ENCODE data around the gene PREX1.
A peak's percentile ranks its signal among the peaks of the same experiment; 100 is the strongest.

Gene PREX1

GRCh38 chr20:48741669-48742068 lies 86.1 kb downstream of the PREX1 start:
- no peaks in the 10 kb centered on the region for H3K27me3 Mint-ChIP-seq

GRCh38 chr20:48740712-48741111 lies 87.1 kb downstream of the PREX1 start:
- DNase-seq = no peak
- peaks cover 74% of the 10 kb centered on the region for H3K4me1 Mint-ChIP-seq
- H3K4me3 Mint-ChIP-seq = no peak overlapping the region
- H3K9me3 Mint-ChIP-seq = no peaks in the 10 kb centered on the region
- ATAC-seq = no peak
- H3K27ac Mint-ChIP-seq = peak overlapping the region in 1 of 2 donors; percentile 22
- H3K27me3 Mint-ChIP-seq = no peaks in the 10 kb centered on the region

More at GRCh38 chr20:48741669-48742068, 86.1 kb downstream of the PREX1 start:
- ATAC-seq (no peak), DNase-seq (no peak)
- Mint-ChIP-seq H3K9me3 (no peaks in the 10 kb centered on the region), H3K4me3 (no peak overlapping the region), H3K4me1 (peaks cover 64% of the 10 kb centered on the region), H3K27ac (peak overlapping the region in 1 of 2 donors; percentile 60)

- H3K4me3 Mint-ChIP-seq = peak overlapping the region in 1 of 2 donors; percentile 23
- ATAC-seq (no peak), DNase-seq (no peak)
- no peaks in the 10 kb centered on the region for H3K9me3 Mint-ChIP-seq
- H3K4me1 Mint-ChIP-seq = peaks cover 78% of the 10 kb centered on the region
- peak overlapping the region; percentile 94 to 97 for H3K27ac Mint-ChIP-seq
- H3K27me3 Mint-ChIP-seq = no peaks in the 10 kb centered on the region
Observed at GRCh38 chr20:48740292-48740649, 87.5 kb downstream of the PREX1 start.

DNA sequence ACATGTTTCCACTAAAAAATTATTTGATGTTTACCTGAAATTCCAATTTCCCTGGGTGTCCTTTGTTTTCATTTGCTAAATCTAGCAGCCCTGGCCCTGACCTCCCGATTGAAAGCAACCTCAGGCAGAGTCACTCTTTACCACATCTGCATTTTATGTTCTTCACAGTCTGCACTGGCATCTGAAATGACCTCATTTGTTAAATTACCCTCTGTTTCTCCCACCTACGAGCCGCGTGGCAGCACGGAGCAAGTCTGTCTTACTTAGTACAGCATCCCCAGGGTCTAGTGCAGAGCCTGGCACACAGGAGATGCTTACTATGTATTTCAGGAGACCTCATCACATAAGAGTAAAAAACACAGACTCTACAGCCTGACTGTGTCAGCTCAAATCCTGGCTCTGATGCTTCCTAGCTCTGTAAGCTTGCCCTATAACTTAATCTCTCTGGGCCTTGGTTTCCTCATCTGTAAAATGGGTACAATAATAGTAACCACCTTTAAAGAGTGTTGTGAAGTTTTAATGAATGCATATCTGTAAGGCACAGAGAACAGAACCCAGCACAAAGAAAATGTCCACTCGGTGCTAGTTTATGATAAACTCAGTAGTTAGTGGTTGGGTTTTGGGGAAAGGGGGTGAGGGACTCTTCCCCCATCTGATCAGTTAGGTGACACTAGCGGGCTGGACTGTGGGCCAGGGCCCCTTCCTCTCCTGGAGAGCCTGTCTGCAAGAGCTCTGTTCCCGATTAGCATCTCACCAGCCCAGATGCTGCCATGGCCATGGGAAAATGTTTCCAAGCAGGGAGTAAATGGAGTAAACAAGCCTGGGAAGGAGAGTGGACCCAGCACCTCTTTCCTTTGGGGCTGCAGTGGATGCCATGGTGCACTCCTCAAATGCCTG lies 88.2 kb downstream of the PREX1 start:
- Mint-ChIP-seq H3K9me3 (no peaks in the 10 kb centered on the region), H3K27ac (peak overlapping the region; percentile 97), H3K4me1 (peaks cover 83% of the 10 kb centered on the region), H3K27me3 (no peaks in the 10 kb centered on the region), H3K4me3 (peak overlapping the region; percentile 65 to 78)
- peak; percentile 64 for ATAC-seq
- DNase-seq = peak; percentile 39 to 60

DNA sequence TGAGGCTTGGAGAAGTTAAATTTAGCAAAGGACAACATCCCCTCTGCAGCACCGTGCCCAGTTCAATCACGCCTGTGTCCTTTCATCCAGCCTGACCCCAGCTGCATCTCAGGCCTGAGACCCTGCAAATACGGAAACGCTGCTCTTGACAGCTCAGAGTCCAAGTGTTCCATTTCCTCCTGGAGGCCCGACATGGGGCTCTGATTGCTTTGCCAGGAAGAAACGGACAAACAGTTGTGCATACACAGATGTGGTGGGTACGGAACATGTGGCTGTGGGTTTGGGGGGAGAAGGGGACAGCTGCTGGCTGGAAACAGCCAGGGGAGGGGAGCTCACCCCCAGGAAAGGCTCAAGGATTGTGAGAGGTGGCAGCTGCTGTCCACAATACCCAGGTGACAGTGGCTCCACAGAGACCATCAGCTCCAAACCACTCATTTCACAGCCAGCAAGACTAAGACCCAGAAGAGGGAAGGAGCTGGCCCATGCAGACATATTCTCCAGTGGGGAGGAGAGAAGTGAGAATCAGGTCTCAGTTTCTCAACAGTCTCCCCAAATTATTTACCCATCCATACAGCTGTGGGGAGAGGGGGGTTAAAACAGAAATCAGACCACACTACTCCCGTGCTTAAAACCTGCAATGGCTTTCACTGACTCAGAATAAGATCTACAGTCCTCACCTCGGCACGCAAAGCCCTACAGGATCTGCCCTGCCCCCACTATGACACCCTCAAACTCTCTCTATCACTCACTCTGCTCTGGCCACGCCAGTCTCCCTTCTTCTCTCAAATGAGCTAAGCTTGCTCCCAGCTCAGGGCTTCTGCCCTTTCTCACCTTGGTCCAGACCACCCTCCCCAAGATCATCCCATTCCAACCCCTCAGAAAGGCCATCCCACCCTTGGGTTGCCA lies 89.1 kb downstream of the PREX1 start:
- Mint-ChIP-seq H3K4me3 (peak overlapping the region; percentile 65 to 78), H3K9me3 (no peaks in the 10 kb centered on the region), H3K27ac (peak overlapping the region; percentile 97), H3K4me1 (peaks cover 77% of the 10 kb centered on the region), H3K27me3 (no peaks in the 10 kb centered on the region)
- DNase-seq = peak; percentile 79 to 88
- ATAC-seq = peak; percentile 96

GRCh38 chr20:48738094-48738398 lies 89.8 kb downstream of the PREX1 start:
- ATAC-seq = no peak
- Mint-ChIP-seq H3K27me3 (no peaks in the 10 kb centered on the region), H3K4me3 (peak overlapping the region; percentile 65 to 78), H3K9me3 (no peaks in the 10 kb centered on the region), H3K27ac (peak overlapping the region; percentile 97), H3K4me1 (peaks cover 77% of the 10 kb centered on the region)
- no peak for DNase-seq

DNA sequence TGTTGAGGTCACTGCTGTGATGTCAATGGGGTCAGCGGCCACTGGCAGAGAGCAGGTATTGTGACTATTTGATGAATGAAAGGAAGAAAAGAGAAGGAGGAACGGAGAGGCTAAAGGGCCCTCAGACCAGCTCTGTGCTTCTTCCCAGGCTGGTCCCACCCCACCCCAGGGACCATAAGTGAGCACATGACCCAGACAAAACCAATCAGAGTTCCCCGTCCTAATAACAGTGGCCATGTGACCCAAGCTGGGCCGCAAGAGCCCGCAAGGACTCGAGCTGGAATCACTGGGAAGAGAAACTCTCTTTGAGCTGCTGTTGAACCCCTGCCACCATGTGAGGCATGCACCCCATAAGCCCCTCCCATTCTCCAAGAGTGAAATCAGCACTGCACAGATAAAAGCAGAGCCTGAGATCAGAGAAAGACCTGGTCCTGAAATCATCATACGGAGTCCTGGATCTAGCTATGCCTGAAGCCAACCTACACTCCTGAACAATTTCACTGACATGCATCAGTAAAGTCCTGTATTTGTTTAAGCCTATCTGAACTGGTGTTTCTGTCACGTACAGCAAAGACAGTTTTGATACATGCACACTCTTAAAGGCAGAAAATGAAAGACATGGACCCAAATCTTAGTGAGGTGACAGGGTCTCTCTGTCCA lies 90.2 kb downstream of the PREX1 start:
- H3K4me1 Mint-ChIP-seq = peaks cover 77% of the 10 kb centered on the region
- no peaks in the 10 kb centered on the region for H3K27me3 Mint-ChIP-seq
- peak overlapping the region; percentile 65 to 78 for H3K4me3 Mint-ChIP-seq
- peak overlapping the region; percentile 97 for H3K27ac Mint-ChIP-seq
- DNase-seq = no peak
- H3K9me3 Mint-ChIP-seq = no peaks in the 10 kb centered on the region
- ATAC-seq = no peak

- peaks cover 75% of the 10 kb centered on the region for H3K4me1 Mint-ChIP-seq
- ATAC-seq (no peak), DNase-seq (no peak)
- no peaks in the 10 kb centered on the region for H3K9me3 Mint-ChIP-seq
- H3K4me3 Mint-ChIP-seq = peak overlapping the region in 1 of 2 donors; percentile 16
- H3K27ac Mint-ChIP-seq = no peak overlapping the region
- no peaks in the 10 kb centered on the region for H3K27me3 Mint-ChIP-seq
Observed at GRCh38 chr20:48736636-48737035, 91.2 kb downstream of the PREX1 start.

GRCh38 chr20:48736231-48736630 lies 91.6 kb downstream of the PREX1 start:
- H3K4me3 Mint-ChIP-seq = no peak overlapping the region
- no peaks in the 10 kb centered on the region for H3K9me3 Mint-ChIP-seq
- no peaks in the 10 kb centered on the region for H3K27me3 Mint-ChIP-seq
- H3K27ac Mint-ChIP-seq = peak overlapping the region in 1 of 2 donors; percentile 70
- H3K4me1 Mint-ChIP-seq = peaks cover 75% of the 10 kb centered on the region
- no peak for ATAC-seq
- no peak for DNase-seq

DNA sequence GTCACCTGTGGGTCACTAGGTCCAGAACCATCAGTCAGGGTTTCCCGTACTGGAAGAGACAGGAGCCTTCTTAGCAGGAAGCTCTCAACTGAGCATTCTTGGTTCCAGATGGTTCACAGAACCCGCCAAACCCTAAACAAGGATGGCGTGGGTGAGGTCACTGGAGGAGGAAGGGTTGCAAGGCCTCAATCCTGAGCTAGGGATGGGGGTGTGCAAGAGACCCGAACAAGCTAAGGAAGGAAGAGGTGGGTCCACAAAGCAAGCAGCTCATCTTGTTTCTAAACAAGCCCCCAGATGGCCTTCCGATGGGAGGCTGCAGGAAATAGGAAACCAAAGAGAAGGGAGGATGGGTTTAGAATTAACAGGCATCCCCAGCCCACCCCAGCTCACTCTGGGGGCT lies 92.7 kb downstream of the PREX1 start:
- Mint-ChIP-seq H3K4me3 (peak overlapping the region in 1 of 2 donors; percentile 18), H3K27ac (peak overlapping the region in 1 of 2 donors; percentile 57), H3K27me3 (no peaks in the 10 kb centered on the region), H3K9me3 (no peaks in the 10 kb centered on the region), H3K4me1 (peaks cover 75% of the 10 kb centered on the region)
- no peak for ATAC-seq
- no peak for DNase-seq

DNA sequence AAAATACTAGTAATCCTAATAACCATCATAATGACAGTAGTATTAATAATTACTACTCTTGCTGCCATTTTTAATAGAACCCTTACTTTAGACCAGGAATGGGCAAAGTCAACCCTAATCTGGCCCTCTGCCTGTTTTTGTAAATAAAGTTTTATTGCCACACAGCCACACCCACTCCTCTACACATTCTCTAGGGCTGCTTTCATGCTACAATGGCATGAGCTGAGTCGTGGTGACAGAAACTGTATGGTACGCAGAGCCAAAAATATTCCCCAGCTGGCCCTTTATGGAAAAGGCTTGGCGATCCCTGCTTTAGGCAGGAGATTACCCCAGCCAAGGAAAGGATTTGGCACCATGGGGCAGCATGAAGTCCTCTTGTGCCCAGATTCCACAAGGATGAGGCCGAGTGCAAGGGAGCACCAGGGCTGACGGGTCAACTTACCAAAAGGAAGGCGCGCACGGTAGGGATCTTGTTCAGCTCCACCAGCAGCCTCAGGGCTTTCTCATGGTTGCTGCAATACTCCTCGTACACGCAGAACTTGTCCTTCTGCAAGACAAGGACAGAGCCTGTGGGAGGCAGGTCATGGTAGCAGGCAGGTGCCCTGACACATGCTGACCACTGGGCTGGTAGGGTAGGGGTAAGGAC lies 93.6 kb downstream of the PREX1 start:
- DNase-seq = no peak
- ATAC-seq = no peak
- Mint-ChIP-seq H3K4me3 (no peak overlapping the region), H3K27me3 (no peaks in the 10 kb centered on the region), H3K4me1 (peaks cover 75% of the 10 kb centered on the region), H3K27ac (peak overlapping the region in 1 of 2 donors; percentile 20), H3K9me3 (no peaks in the 10 kb centered on the region)

- Mint-ChIP-seq H3K27me3 (no peaks in the 10 kb centered on the region), H3K4me3 (no peak overlapping the region), H3K9me3 (no peaks in the 10 kb centered on the region), H3K4me1 (peaks cover 71% of the 10 kb centered on the region), H3K27ac (no peak overlapping the region)
- ATAC-seq (peak; percentile 62), DNase-seq (no peak)
Observed at GRCh38 chr20:48733296-48733790, 94.5 kb downstream of the PREX1 start.

GRCh38 chr20:48732081-48732829 lies 95.5 kb downstream of the PREX1 start:
- no peak overlapping the region for H3K27ac Mint-ChIP-seq
- no peaks in the 10 kb centered on the region for H3K9me3 Mint-ChIP-seq
- no peaks in the 10 kb centered on the region for H3K27me3 Mint-ChIP-seq
- DNase-seq = no peak
- H3K4me1 Mint-ChIP-seq = peaks cover 68% of the 10 kb centered on the region
- no peak overlapping the region for H3K4me3 Mint-ChIP-seq
- ATAC-seq = no peak

DNA sequence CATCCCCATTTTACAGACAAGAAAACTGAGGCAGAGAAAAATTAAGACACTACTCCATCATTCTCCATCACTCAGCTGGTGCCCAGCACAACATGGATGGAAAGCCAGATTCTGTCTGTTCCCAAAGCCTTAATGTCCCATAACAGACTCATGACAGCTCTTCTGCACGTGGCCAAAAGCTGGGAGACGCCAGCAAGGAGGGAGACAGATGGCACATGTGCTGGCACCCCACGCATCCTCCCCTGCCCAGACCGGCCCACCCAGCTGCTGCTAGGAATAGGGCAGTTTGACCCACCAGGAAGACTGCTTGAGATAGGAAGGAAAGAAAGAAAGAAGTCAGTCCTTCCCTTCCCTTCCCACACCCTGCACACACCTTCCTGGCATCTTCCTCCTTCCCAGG lies 96.3 kb downstream of the PREX1 start:
- ATAC-seq = no peak
- no peak overlapping the region for H3K27ac Mint-ChIP-seq
- H3K27me3 Mint-ChIP-seq = no peaks in the 10 kb centered on the region
- H3K9me3 Mint-ChIP-seq = no peaks in the 10 kb centered on the region
- peaks cover 62% of the 10 kb centered on the region for H3K4me1 Mint-ChIP-seq
- H3K4me3 Mint-ChIP-seq = no peak overlapping the region
- no peak for DNase-seq

All from stimulated activated naive CD8-positive, alpha-beta T cell treated with anti-CD3 and anti-CD28 coated beads, Interleukin-15, amount 100 ng/mL, for 72 hours (primary cell).